ENCODE measurements around the gene P2RY2. TPM values are rescaled to one million over a fixed set of nuclear protein-coding genes. Genes with fewer than 3 reads are reported as not detected.

The P2RY2 gene
- total RNA-seq, 1 experiment from 2014 or later, result 1.2 TPM

DNA sequence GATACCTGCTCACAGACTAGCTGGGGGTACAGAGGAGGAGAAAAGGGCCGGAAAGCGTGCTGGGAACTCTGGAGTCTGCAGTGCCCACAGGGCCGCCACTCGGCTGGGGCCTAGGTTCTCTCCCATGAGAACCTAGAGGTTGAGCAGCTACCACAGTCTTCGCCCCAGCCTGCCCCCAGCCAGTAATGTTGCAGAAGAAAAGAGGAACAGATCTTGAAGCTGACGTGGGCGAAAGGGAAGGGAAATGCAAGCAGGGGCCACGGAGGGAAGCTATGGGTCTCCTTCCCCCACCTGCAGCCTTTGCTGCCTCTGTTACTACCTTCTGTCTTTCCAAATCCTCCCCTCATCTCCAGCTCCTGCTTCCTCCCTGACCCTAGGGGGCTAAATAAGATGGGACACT is 28.8 kb upstream of the P2RY2 start:
- Mint-ChIP-seq H3K9me3 (no peaks in the 10 kb centered on the region), H3K36me3 (no peaks in the 10 kb centered on the region), H3K4me1 (peaks cover 10% of the 10 kb centered on the region), H3K27ac (no peak overlapping the region), H3K4me3 (no peak overlapping the region), H3K27me3 (ENCODE audit: low read depth) (peaks cover 2% of the 10 kb centered on the region; the same call in 1 of the 2 replicates)
- DNase-seq (ENCODE audit: low spot score) (no peak), ATAC-seq (no peak)
- TF ChIP-seq ZNF121 (CRISPR knock-in tag; IDR thresholded peaks at IDR 0.05) (no peak), NR1H2 (CRISPR knock-in tag; IDR thresholded peaks at IDR 0.05) (no peak), AFF4 (CRISPR knock-in tag; IDR thresholded peaks at IDR 0.05; ENCODE audit: borderline replicate concordance) (no peak), NFE2L1 (CRISPR knock-in tag; IDR thresholded peaks at IDR 0.05) (no peak), ZNF532 (CRISPR knock-in tag; IDR thresholded peaks at IDR 0.05; ENCODE audit: borderline replicate concordance) (no peak), ELF4 (CRISPR knock-in tag; IDR thresholded peaks at IDR 0.05; ENCODE audit: low read depth) (no peak), MAX (CRISPR knock-in tag; IDR thresholded peaks at IDR 0.05) (no peak), FOXJ3 (CRISPR knock-in tag; IDR thresholded peaks at IDR 0.05; ENCODE audit: borderline replicate concordance) (no peak), E2F1 (CRISPR knock-in tag; IDR thresholded peaks at IDR 0.05) (no peak), NR2C2 (CRISPR knock-in tag; IDR thresholded peaks at IDR 0.05) (no peak), ATF6 (CRISPR knock-in tag; IDR thresholded peaks at IDR 0.05) (no peak), ZNF396 (CRISPR knock-in tag; IDR thresholded peaks at IDR 0.05; ENCODE audit: borderline replicate concordance) (no peak)
- TF ChIP-seq, protein P1, sequence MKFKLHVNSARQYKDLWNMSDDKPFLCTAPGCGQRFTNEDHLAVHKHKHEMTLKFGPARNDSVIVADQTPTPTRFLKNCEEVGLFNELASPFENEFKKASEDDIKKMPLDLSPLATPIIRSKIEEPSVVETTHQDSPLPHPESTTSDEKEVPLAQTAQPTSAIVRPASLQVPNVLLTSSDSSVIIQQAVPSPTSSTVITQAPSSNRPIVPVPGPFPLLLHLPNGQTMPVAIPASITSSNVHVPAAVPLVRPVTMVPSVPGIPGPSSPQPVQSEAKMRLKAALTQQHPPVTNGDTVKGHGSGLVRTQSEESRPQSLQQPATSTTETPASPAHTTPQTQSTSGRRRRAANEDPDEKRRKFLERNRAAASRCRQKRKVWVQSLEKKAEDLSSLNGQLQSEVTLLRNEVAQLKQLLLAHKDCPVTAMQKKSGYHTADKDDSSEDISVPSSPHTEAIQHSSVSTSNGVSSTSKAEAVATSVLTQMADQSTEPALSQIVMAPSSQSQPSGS (CRISPR knock-in tag; IDR thresholded peaks at IDR 0.05; ENCODE audit: borderline replicate concordance, low read depth), result no peak
- TF ChIP-seq, protein P2, sequence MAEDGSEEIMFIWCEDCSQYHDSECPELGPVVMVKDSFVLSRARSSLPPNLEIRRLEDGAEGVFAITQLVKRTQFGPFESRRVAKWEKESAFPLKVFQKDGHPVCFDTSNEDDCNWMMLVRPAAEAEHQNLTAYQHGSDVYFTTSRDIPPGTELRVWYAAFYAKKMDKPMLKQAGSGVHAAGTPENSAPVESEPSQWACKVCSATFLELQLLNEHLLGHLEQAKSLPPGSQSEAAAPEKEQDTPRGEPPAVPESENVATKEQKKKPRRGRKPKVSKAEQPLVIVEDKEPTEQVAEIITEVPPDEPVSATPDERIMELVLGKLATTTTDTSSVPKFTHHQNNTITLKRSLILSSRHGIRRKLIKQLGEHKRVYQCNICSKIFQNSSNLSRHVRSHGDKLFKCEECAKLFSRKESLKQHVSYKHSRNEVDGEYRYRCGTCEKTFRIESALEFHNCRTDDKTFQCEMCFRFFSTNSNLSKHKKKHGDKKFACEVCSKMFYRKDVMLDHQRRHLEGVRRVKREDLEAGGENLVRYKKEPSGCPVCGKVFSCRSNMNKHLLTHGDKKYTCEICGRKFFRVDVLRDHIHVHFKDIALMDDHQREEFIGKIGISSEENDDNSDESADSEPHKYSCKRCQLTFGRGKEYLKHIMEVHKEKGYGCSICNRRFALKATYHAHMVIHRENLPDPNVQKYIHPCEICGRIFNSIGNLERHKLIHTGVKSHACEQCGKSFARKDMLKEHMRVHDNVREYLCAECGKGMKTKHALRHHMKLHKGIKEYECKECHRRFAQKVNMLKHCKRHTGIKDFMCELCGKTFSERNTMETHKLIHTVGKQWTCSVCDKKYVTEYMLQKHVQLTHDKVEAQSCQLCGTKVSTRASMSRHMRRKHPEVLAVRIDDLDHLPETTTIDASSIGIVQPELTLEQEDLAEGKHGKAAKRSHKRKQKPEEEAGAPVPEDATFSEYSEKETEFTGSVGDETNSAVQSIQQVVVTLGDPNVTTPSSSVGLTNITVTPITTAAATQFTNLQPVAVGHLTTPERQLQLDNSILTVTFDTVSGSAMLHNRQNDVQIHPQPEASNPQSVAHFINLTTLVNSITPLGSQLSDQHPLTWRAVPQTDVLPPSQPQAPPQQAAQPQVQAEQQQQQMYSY (CRISPR knock-in tag; IDR thresholded peaks at IDR 0.05), result no peak
- CTCF ChIA-PET, result interaction anchor here (0.8 to 7.8 kb wide), 6 partner anchors 11 to 395 kb away, joined by 3 to 129 read pairs (median 4); no protein-coding TSS in a partner anchor
- POLR2A ChIA-PET, result no interaction called here

Data from WTC11 (cell line).